BJ (cell line): ENCODE results near the gene SH3BP4. TPM values are rescaled to one million over a fixed set of nuclear protein-coding genes. Genes with fewer than 3 reads are reported as not detected.

Experiments
- CTCF ChIA-PET: fragments of 350-600 bp; formaldehyde crosslinking; extraction: SDS; loops from one replicate; lab custom pipeline; 2021; ENCODE audit warnings: antibody characterized with exemption, inconsistent platforms; lab: Yijun Ruan, JAX
- POLR2A ChIA-PET: fragments of 300-600 bp; sonication (Branson Sonifier 250); formaldehyde crosslinking; extraction: SDS; loops from one replicate; lab custom pipeline; 2021; ENCODE audit warnings: antibody characterized with exemption; lab: Charles Lee
- DNase-seq: peaks from one replicate; pipeline ENCODE4 v3.0.0-alpha.2; 2011; ENCODE audit warnings: low read depth
- H3K27me3 ChIP-seq: 2 replicates; pipeline ENCODE4 v1.6.0; 2011; ENCODE audit warnings: low read length; ENCODE audit not compliant: control insufficient read depth, insufficient read depth
- H3K36me3 ChIP-seq: 2 replicates; pipeline ENCODE4 v1.5.1; 2011; ENCODE audit warnings: low read length; ENCODE audit not compliant: control insufficient read depth, insufficient read depth
- H3K4me3 ChIP-seq: 2 replicates; pipeline ENCODE4 v1.5.1; 2011; ENCODE audit warnings: low read depth, mild to moderate bottlenecking, control low read depth, low read length
- polyA plus RNA-seq: library from polyadenylated mRNA; depleted of rRNA; stranded (reverse); fragments of >200 nt; gene quantifications from 2 replicates; pipeline ENCODE4 v1.2.3, GENCODE V29; 2011
- TF ChIP-seq, protein P1 (sequence below): IDR thresholded peaks from 2 replicates; pipeline ENCODE4 v1.5.1; 2011; ENCODE audit warnings: low read depth, mild to moderate bottlenecking, control low read depth, inconsistent platforms, low read length, moderate library complexity; ENCODE audit not compliant: insufficient read depth

The SH3BP4 gene
- polyA plus RNA-seq, 1 experiment: 106 TPM

DNA sequence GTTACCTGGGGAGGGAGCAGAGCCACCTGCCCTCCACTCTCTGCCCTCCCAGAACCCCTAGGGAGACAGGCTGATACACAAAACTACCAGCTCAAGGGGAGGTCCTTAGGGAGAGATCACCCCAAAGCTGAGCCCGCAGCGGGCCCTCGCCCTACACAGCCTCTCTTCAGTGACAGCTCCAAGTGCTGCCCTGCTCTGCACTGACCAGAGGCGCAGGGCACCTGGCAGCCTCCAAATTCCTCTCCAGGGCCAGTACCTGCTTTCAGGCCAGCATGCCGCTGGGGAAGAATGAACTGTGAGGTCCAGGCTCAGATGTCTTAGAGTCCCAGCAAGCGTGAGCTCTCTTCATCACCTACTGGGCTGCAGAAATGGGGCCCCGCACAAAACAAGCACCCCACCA is 11.3 kb upstream of the SH3BP4 start:
- TF ChIP-seq, protein P1, sequence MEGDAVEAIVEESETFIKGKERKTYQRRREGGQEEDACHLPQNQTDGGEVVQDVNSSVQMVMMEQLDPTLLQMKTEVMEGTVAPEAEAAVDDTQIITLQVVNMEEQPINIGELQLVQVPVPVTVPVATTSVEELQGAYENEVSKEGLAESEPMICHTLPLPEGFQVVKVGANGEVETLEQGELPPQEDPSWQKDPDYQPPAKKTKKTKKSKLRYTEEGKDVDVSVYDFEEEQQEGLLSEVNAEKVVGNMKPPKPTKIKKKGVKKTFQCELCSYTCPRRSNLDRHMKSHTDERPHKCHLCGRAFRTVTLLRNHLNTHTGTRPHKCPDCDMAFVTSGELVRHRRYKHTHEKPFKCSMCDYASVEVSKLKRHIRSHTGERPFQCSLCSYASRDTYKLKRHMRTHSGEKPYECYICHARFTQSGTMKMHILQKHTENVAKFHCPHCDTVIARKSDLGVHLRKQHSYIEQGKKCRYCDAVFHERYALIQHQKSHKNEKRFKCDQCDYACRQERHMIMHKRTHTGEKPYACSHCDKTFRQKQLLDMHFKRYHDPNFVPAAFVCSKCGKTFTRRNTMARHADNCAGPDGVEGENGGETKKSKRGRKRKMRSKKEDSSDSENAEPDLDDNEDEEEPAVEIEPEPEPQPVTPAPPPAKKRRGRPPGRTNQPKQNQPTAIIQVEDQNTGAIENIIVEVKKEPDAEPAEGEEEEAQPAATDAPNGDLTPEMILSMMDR: no peak
- no peaks in the 10 kb centered on the region for H3K27me3 ChIP-seq
- no peak for DNase-seq
- ChIA-PET CTCF (no interaction called here), POLR2A (no interaction called here)
- H3K36me3 ChIP-seq: no peaks in the 10 kb centered on the region
- H3K4me3 ChIP-seq: no peak overlapping the region

DNA sequence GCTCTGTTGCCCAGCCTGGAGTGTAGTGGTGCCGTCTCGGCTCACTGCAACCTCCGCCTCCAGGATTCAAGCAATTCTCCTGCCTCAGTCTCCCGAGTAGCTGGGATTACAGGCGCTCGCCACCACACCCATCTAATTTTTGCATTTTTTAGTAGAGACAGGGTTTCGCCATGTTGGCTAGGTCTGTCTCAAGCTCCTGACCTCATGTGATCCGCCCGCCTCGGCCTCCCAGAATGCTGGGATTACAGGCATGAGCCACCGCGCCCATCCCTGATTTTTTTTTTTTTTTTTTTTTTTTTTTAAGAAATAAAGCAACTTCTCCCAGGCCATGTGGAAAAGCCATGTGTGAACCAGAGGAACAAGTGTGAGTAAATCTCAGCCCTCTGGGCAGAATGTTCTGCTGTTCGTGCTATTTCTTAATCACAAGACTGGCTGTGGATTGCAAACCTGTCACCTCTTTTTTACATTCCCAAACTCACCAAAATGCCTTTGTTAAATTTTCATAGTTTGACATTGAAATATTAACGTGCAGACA is 6.4 kb upstream of the SH3BP4 start:
- POLR2A ChIA-PET: interaction anchor here (0.7 kb wide), 1 partner anchor 344 kb away, joined by 10 read pairs; no protein-coding TSS in a partner anchor
- no peaks in the 10 kb centered on the region for H3K36me3 ChIP-seq
- TF ChIP-seq, protein P1: no peak
- H3K4me3 ChIP-seq: no peak overlapping the region
- CTCF ChIA-PET: no interaction called here
- no peaks in the 10 kb centered on the region for H3K27me3 ChIP-seq
- DNase-seq: no peak

DNA sequence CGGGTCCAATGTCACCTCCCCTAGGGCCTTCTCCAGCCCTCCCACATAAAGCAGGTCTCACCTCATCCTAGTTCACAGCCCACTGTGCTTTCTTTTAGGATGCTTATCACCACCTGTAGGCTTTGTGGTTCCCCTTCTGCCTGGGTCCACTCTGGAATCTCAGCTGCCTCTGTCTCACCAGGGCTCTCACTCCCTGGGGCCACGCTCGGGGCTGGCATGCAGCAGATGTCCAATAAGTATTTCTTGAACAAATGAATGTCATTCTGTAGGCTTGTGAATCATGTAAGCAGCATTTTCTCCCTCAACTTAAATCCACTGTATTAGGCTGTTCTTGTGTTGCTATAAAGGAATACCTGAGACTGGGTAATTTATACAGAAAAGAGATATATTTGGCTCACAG is 4.3 kb upstream of the SH3BP4 start:
- ChIA-PET POLR2A (no interaction called here), CTCF (no interaction called here)
- no peaks in the 10 kb centered on the region for H3K27me3 ChIP-seq
- H3K36me3 ChIP-seq: no peaks in the 10 kb centered on the region
- TF ChIP-seq, protein P1: no peak
- H3K4me3 ChIP-seq: no peak overlapping the region
- DNase-seq: no peak

DNA sequence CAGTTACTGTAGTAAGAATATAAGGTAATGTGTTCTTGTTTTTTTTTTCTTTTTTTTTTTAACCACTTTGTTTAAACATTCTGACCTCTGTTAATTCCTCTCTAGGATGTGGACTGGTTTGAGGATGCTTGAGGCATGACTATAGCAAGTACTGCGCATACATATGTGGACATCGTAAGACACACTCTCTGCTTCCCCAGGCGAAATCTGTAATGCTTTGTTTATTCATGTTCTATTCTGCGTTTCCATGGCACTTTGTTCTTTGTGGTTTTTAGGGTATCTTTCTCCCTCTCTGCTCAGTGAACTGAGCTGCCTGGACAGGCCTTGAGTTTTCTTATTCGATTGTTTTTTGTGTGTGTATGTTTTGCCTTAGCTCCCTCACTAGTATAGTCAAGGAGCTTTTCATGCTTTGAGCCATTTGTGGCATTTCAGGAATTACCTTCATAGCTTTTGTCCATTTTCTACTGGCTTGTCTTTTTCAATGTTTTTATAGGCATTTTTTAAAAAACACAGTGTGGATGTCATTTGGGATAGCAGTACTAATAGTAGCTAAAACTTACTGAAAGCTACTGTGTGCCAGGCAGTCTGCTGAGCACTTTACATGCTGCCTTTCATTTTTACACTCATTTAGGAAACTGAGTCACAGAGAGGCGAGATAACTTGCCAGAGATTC is 1.9 kb upstream of the SH3BP4 start:
- ChIA-PET CTCF (interaction anchor here (0.6 to 1.5 kb wide), 7 partner anchors 128 to 698 kb away, joined by 3 to 7 read pairs (median 4); no protein-coding TSS in a partner anchor), POLR2A (interaction anchor here (0.6 to 0.9 kb wide), 3 partner anchors 39 to 156 kb away, joined by 3 to 6 read pairs (median 3); no protein-coding TSS in a partner anchor)
- TF ChIP-seq, protein P1: no peak
- Histone ChIP-seq H3K36me3 (no peaks in the 10 kb centered on the region), H3K4me3 (no peak overlapping the region), H3K27me3 (no peaks in the 10 kb centered on the region)
- peak; percentile 98 for DNase-seq

DNA sequence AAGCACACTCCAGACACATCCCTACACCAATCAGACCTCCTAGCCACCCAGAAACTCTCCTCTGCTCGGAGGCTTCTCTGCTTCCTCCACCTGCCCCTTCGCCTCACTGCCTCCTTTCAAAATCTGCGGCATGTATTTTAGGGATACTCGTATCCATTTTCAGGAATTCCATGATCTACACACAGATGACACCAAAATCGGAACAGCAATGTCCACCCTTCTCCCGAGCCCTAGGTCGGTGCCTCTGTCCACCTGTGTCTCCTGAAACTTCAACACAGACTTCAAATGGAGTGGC is 1.4 kb upstream of the SH3BP4 start:
- POLR2A ChIA-PET: interaction anchor here (0.9 kb wide), 1 partner anchor 39 kb away, joined by 3 read pairs; no protein-coding TSS in a partner anchor
- TF ChIP-seq, protein P1: no peak
- H3K4me3 ChIP-seq: no peak overlapping the region
- H3K27me3 ChIP-seq: no peaks in the 10 kb centered on the region
- no peak for DNase-seq
- H3K36me3 ChIP-seq: 0 out of 2 replicates have a peak, but pooled peaks cover 3% of the 10 kb centered on the region
- CTCF ChIA-PET: interaction anchor here (0.6 to 1.0 kb wide), 4 partner anchors 129 to 713 kb away, joined by 3 to 5 read pairs (median 4); no protein-coding TSS in a partner anchor
